Measurements from ENCODE around the gene CXCL3.

DNA sequence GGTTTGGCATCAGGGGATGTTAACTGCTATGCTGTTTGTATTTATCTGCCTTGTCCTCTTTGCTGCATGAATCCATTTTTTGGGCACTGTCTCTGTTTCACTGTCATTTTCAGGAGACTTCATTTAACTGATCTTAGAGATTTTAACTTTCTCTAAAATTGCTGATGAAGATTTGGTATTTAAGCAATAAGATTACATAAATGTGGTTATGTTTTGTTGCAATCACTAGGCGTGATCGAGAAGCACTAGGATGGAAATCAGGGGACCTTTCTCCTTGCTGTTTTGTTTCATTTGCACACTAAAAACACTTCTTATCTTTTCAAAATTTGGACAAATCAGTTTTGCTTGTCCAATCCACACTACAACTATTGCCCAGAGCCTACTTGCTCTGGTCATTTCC is 45.1 kb upstream of the CXCL3 start:
- TF ChIP-seq CTCF (IDR thresholded peaks at IDR 0.05) (no peak), EP300 (IDR thresholded peaks at IDR 0.05) (no peak), POLR2A (IDR thresholded peaks at IDR 0.05) (no peak)
